Memory B cell (primary cell): ENCODE results near the gene VTI1A.

Source experiments
- ATAC-seq: fragments of 150-1000 bp; cut with Tn5 transposase; 2 replicates; pipeline ENCODE4 v1.10.0; 2021; ENCODE audit warnings: low read depth, mild to moderate bottlenecking, moderate library complexity
- DNase-seq, 2 donors: peaks; one replicate each; pipeline ENCODE4 v3.0.0; 2022; ENCODE audit warnings: low spot score in 2 of 2
- H3K27ac Mint-ChIP-seq: one replicate; pipeline ENCODE4 v1.8.0; 2022; ENCODE audit warnings: mild to moderate bottlenecking, moderate library complexity, mixed read lengths
- H3K27me3 Mint-ChIP-seq: one replicate; pipeline ENCODE4 v1.8.0; 2022; ENCODE audit warnings: mixed read lengths
- H3K36me3 Mint-ChIP-seq: one replicate; pipeline ENCODE4 v1.8.0; 2022; ENCODE audit warnings: mild to moderate bottlenecking, mixed read lengths
- H3K4me1 Mint-ChIP-seq: one replicate; pipeline ENCODE4 v1.8.0; 2022; ENCODE audit warnings: mixed read lengths
- H3K4me3 Mint-ChIP-seq: one replicate; pipeline ENCODE4 v1.8.0; 2022; ENCODE audit warnings: mild to moderate bottlenecking, moderate library complexity, mixed read lengths
- H3K9me3 Mint-ChIP-seq: one replicate; pipeline ENCODE4 v1.8.0; 2022; ENCODE audit warnings: mixed read lengths

Gene VTI1A

GRCh38 chr10:112803961-112804401 is 357.0 kb downstream of the VTI1A start:
- H3K4me3 Mint-ChIP-seq = no peak overlapping the region
- H3K27ac Mint-ChIP-seq = no peak overlapping the region
- no peaks in the 10 kb centered on the region for H3K27me3 Mint-ChIP-seq
- no peak for ATAC-seq
- H3K9me3 Mint-ChIP-seq = no peaks in the 10 kb centered on the region
- H3K4me1 Mint-ChIP-seq = no peaks in the 10 kb centered on the region
- peaks cover 15% of the 10 kb centered on the region for H3K36me3 Mint-ChIP-seq
- no peak for DNase-seq

GRCh38 chr10:112805254-112805590 is 358.2 kb downstream of the VTI1A start:
- Mint-ChIP-seq H3K27me3 (no peaks in the 10 kb centered on the region), H3K27ac (no peak overlapping the region), H3K4me1 (no peaks in the 10 kb centered on the region), H3K9me3 (no peaks in the 10 kb centered on the region), H3K4me3 (no peak overlapping the region), H3K36me3 (peaks cover 16% of the 10 kb centered on the region)
- ATAC-seq = no peak
- DNase-seq = no peak

- no peak for ATAC-seq
- peaks cover 18% of the 10 kb centered on the region for H3K36me3 Mint-ChIP-seq
- H3K4me1 Mint-ChIP-seq = no peaks in the 10 kb centered on the region
- H3K9me3 Mint-ChIP-seq = no peaks in the 10 kb centered on the region
- no peak for DNase-seq
- no peak overlapping the region for H3K27ac Mint-ChIP-seq
- no peak overlapping the region for H3K4me3 Mint-ChIP-seq
- no peaks in the 10 kb centered on the region for H3K27me3 Mint-ChIP-seq
Measured at GRCh38 chr10:112805701-112806100, 358.7 kb downstream of the VTI1A start.

GRCh38 chr10:112807013-112807412 is 360.0 kb downstream of the VTI1A start:
- H3K4me3 Mint-ChIP-seq = no peak overlapping the region
- DNase-seq (no peak), ATAC-seq (no peak)
- H3K27ac Mint-ChIP-seq = no peak overlapping the region
- peaks cover 17% of the 10 kb centered on the region for H3K36me3 Mint-ChIP-seq
- no peaks in the 10 kb centered on the region for H3K27me3 Mint-ChIP-seq
- no peaks in the 10 kb centered on the region for H3K4me1 Mint-ChIP-seq
- no peaks in the 10 kb centered on the region for H3K9me3 Mint-ChIP-seq

GRCh38 chr10:112809736-112810135 is 362.7 kb downstream of the VTI1A start:
- H3K4me1 Mint-ChIP-seq = no peaks in the 10 kb centered on the region
- H3K9me3 Mint-ChIP-seq = no peaks in the 10 kb centered on the region
- peaks cover 27% of the 10 kb centered on the region for H3K36me3 Mint-ChIP-seq
- no peak for ATAC-seq
- no peak overlapping the region for H3K27ac Mint-ChIP-seq
- H3K27me3 Mint-ChIP-seq = no peaks in the 10 kb centered on the region
- no peak for DNase-seq
- no peak overlapping the region for H3K4me3 Mint-ChIP-seq

- Mint-ChIP-seq H3K4me3 (no peak overlapping the region), H3K9me3 (no peaks in the 10 kb centered on the region), H3K27ac (no peak overlapping the region), H3K4me1 (no peaks in the 10 kb centered on the region), H3K27me3 (no peaks in the 10 kb centered on the region), H3K36me3 (peaks cover 34% of the 10 kb centered on the region)
- no peak for ATAC-seq
- DNase-seq = no peak
Measured at GRCh38 chr10:112810711-112811151, 363.7 kb downstream of the VTI1A start.

- no peak overlapping the region for H3K27ac Mint-ChIP-seq
- H3K4me1 Mint-ChIP-seq = no peaks in the 10 kb centered on the region
- peaks cover 43% of the 10 kb centered on the region for H3K36me3 Mint-ChIP-seq
- no peaks in the 10 kb centered on the region for H3K27me3 Mint-ChIP-seq
- DNase-seq (no peak), ATAC-seq (no peak)
- H3K4me3 Mint-ChIP-seq = no peak overlapping the region
- H3K9me3 Mint-ChIP-seq = no peaks in the 10 kb centered on the region
Measured at GRCh38 chr10:112811741-112812551, 364.9 kb downstream of the VTI1A start.

- H3K27ac Mint-ChIP-seq = no peak overlapping the region
- H3K4me1 Mint-ChIP-seq = no peaks in the 10 kb centered on the region
- peaks cover 45% of the 10 kb centered on the region for H3K36me3 Mint-ChIP-seq
- no peaks in the 10 kb centered on the region for H3K9me3 Mint-ChIP-seq
- no peak for DNase-seq
- H3K4me3 Mint-ChIP-seq = no peak overlapping the region
- H3K27me3 Mint-ChIP-seq = no peaks in the 10 kb centered on the region
- no peak for ATAC-seq
Measured at GRCh38 chr10:112812586-112812985, 365.6 kb downstream of the VTI1A start.

- Mint-ChIP-seq H3K9me3 (no peaks in the 10 kb centered on the region), H3K27me3 (no peaks in the 10 kb centered on the region), H3K4me1 (no peaks in the 10 kb centered on the region), H3K27ac (no peak overlapping the region), H3K36me3 (peaks cover 44% of the 10 kb centered on the region), H3K4me3 (no peak overlapping the region)
- no peak for ATAC-seq
- no peak for DNase-seq
Measured at GRCh38 chr10:112813866-112814591, 367.0 kb downstream of the VTI1A start.

GRCh38 chr10:112815269-112816032 is 368.4 kb downstream of the VTI1A start:
- no peak for DNase-seq
- no peaks in the 10 kb centered on the region for H3K9me3 Mint-ChIP-seq
- no peaks in the 10 kb centered on the region for H3K27me3 Mint-ChIP-seq
- no peak overlapping the region for H3K27ac Mint-ChIP-seq
- peaks cover 45% of the 10 kb centered on the region for H3K36me3 Mint-ChIP-seq
- no peak overlapping the region for H3K4me3 Mint-ChIP-seq
- no peaks in the 10 kb centered on the region for H3K4me1 Mint-ChIP-seq
- ATAC-seq = no peak

GRCh38 chr10:112816033-112816430 is 369.0 kb downstream of the VTI1A start:
- H3K27me3 Mint-ChIP-seq = no peaks in the 10 kb centered on the region
- no peaks in the 10 kb centered on the region for H3K4me1 Mint-ChIP-seq

GRCh38 chr10:112816891-112817290 is 369.9 kb downstream of the VTI1A start:
- Mint-ChIP-seq H3K27ac (no peak overlapping the region), H3K27me3 (no peaks in the 10 kb centered on the region), H3K4me1 (no peaks in the 10 kb centered on the region), H3K4me3 (no peak overlapping the region), H3K36me3 (peaks cover 48% of the 10 kb centered on the region), H3K9me3 (no peaks in the 10 kb centered on the region)
- ATAC-seq = no peak
- DNase-seq = no peak

More at GRCh38 chr10:112816033-112816430, 369.0 kb downstream of the VTI1A start:
- Mint-ChIP-seq H3K27ac (no peak overlapping the region), H3K4me3 (no peak overlapping the region), H3K36me3 (peaks cover 46% of the 10 kb centered on the region), H3K9me3 (no peaks in the 10 kb centered on the region)
- DNase-seq (no peak), ATAC-seq (no peak)

GRCh38 chr10:112817981-112818777 is 371.2 kb downstream of the VTI1A start:
- H3K36me3 Mint-ChIP-seq = peaks cover 49% of the 10 kb centered on the region
- no peaks in the 10 kb centered on the region for H3K9me3 Mint-ChIP-seq
- H3K27ac Mint-ChIP-seq = no peak overlapping the region
- no peak for ATAC-seq
- no peaks in the 10 kb centered on the region for H3K27me3 Mint-ChIP-seq
- DNase-seq = no peak
- H3K4me1 Mint-ChIP-seq = no peaks in the 10 kb centered on the region
- H3K4me3 Mint-ChIP-seq = no peak overlapping the region
